WTC11 (cell line): ENCODE results near the gene HDAC3. TPM values are rescaled to one million over a fixed set of nuclear protein-coding genes. Genes with fewer than 3 reads are reported as not detected.

ENCODE experiments used
- ATAC-seq: fragments of 200-7000 bp; cut with Tn5 transposase; 2 replicates; pipeline ENCODE4 v1.10.0; 2021; ENCODE audit warnings: mild to moderate bottlenecking, moderate library complexity
- CTCF ChIA-PET: fragments of 300-600 bp; sonication (Branson Sonifier 250); formaldehyde crosslinking; loops from one replicate; lab custom pipeline; 2021; ENCODE audit warnings: antibody characterized with exemption; lab: Charles Lee
- POLR2A ChIA-PET: fragments of 350-600 bp; sonication (Branson Sonifier 250); formaldehyde crosslinking; loops from one replicate; lab custom pipeline; 2021; ENCODE audit warnings: antibody characterized with exemption; lab: Charles Lee
- DNase-seq: peaks from one replicate; pipeline ENCODE4 v3.0.0; 2021; ENCODE audit warnings: low spot score
- H3K27ac Mint-ChIP-seq: 2 replicates; pipeline ENCODE4 v1.8.0; 2021; ENCODE audit warnings: mixed read lengths
- H3K27me3 Mint-ChIP-seq: 2 replicates; pipeline ENCODE4 v1.8.0; 2021; ENCODE audit warnings: low read depth, mild to moderate bottlenecking, moderate library complexity, mixed read lengths
- H3K36me3 Mint-ChIP-seq: 2 replicates; pipeline ENCODE4 v1.8.0; 2021; ENCODE audit warnings: mixed read lengths
- H3K4me1 Mint-ChIP-seq: 2 replicates; pipeline ENCODE4 v1.8.0; 2022; ENCODE audit warnings: mixed read lengths
- H3K4me3 Mint-ChIP-seq: 2 replicates; pipeline ENCODE4 v1.8.0; 2021; ENCODE audit warnings: mild to moderate bottlenecking, moderate library complexity, mixed read lengths
- H3K9me3 Mint-ChIP-seq: 2 replicates; pipeline ENCODE4 v1.8.0; 2021; ENCODE audit warnings: mixed read lengths
- ATF2 ChIP-seq: sonication (generic); formaldehyde crosslinking; IDR thresholded peaks from 2 replicates; pipeline ENCODE4 v1.8.1; 2022; ENCODE audit warnings: low read depth, missing genetic modification reagents, borderline replicate concordance
- ATF3 ChIP-seq: sonication (generic); formaldehyde crosslinking; conservative IDR thresholded peaks from 2 replicates; pipeline ENCODE4 v1.8.1; 2022; ENCODE audit warnings: mild to moderate bottlenecking, missing genetic modification reagents
- CREB1 ChIP-seq: sonication (generic); formaldehyde crosslinking; IDR thresholded peaks from 2 replicates; pipeline ENCODE4 v1.8.0; 2023; ENCODE audit warnings: mild to moderate bottlenecking, missing genetic modification reagents
- CREM ChIP-seq: sonication (generic); formaldehyde crosslinking; IDR thresholded peaks from 2 replicates; pipeline ENCODE4 v1.8.1; 2022; ENCODE audit warnings: mild to moderate bottlenecking, missing genetic modification reagents, moderate library complexity
- CTCF ChIP-seq: fragments of 200-600 bp; IDR thresholded peaks from 2 replicates; pipeline ENCODE4 v1.8.0; 2022; ENCODE audit warnings: antibody characterized with exemption
- ESRRA ChIP-seq: sonication (generic); formaldehyde crosslinking; IDR thresholded peaks from 2 replicates; pipeline ENCODE4 v1.8.1; 2022; ENCODE audit warnings: mild to moderate bottlenecking, missing genetic modification reagents, borderline replicate concordance
- FOXK1 ChIP-seq: sonication (generic); formaldehyde crosslinking; IDR thresholded peaks from 2 replicates; pipeline ENCODE4 v1.8.0; 2022; ENCODE audit warnings: mild to moderate bottlenecking, moderate library complexity, missing genetic modification reagents
- HMGA2 ChIP-seq: fragments of 250-450 bp; sonication (Bioruptor Pico); IDR thresholded peaks from 2 replicates; pipeline ENCODE4 v1.4.0; 2021; ENCODE audit warnings: mild to moderate bottlenecking, moderate library complexity
- IRF1 ChIP-seq: sonication (generic); formaldehyde crosslinking; IDR thresholded peaks from 2 replicates; pipeline ENCODE4 v1.8.0; 2023; ENCODE audit warnings: missing genetic modification reagents
- NR1H2 ChIP-seq: sonication (generic); formaldehyde crosslinking; IDR thresholded peaks from 2 replicates; pipeline ENCODE4 v1.9.0; 2021; ENCODE audit warnings: mild to moderate bottlenecking, moderate library complexity, missing genetic modification reagents
- NR2C2 ChIP-seq: sonication (generic); formaldehyde crosslinking; IDR thresholded peaks from 2 replicates; pipeline ENCODE4 v1.8.0; 2022; ENCODE audit warnings: mild to moderate bottlenecking, missing genetic modification reagents
- NR3C1 ChIP-seq: sonication (generic); formaldehyde crosslinking; conservative IDR thresholded peaks from 2 replicates; pipeline ENCODE4 v1.8.1; 2023; ENCODE audit warnings: low read depth, mild to moderate bottlenecking, missing genetic modification reagents
- SMAD3 ChIP-seq: sonication (generic); formaldehyde crosslinking; IDR thresholded peaks from 2 replicates; pipeline ENCODE4 v1.8.0; 2022; ENCODE audit warnings: missing genetic modification reagents, mild to moderate bottlenecking, borderline replicate concordance
- SMAD4 ChIP-seq: sonication (generic); formaldehyde crosslinking; IDR thresholded peaks from 2 replicates; pipeline ENCODE4 v1.8.0; 2022; ENCODE audit warnings: mild to moderate bottlenecking, missing genetic modification reagents
- USF1 ChIP-seq: sonication (generic); formaldehyde crosslinking; IDR thresholded peaks from 2 replicates; pipeline ENCODE4 v1.8.0; 2022; ENCODE audit warnings: mild to moderate bottlenecking, missing genetic modification reagents
- ZNF121 ChIP-seq: sonication (generic); formaldehyde crosslinking; IDR thresholded peaks from 2 replicates; pipeline ENCODE4 v1.8.0; 2023; ENCODE audit warnings: missing genetic modification reagents
- ZNF232 ChIP-seq: sonication (generic); formaldehyde crosslinking; IDR thresholded peaks from 2 replicates; pipeline ENCODE4 v1.8.0; 2022; ENCODE audit warnings: mild to moderate bottlenecking, missing genetic modification reagents
- ZNF416 ChIP-seq: fragments of 250-450 bp; sonication (Bioruptor Pico); IDR thresholded peaks from 2 replicates; pipeline ENCODE4 v1.9.0; 2021; ENCODE audit warnings: mild to moderate bottlenecking, inconsistent platforms
- ZNF423 ChIP-seq: fragments of 250-450 bp; sonication (Bioruptor Pico); IDR thresholded peaks from 2 replicates; pipeline ENCODE4 v2.1.2; 2022; ENCODE audit warnings: mild to moderate bottlenecking, moderate library complexity
- ZNF425 ChIP-seq: fragments of 250-450 bp; sonication (Bioruptor Pico); conservative IDR thresholded peaks from 2 replicates; pipeline ENCODE4 v1.9.0; 2021; ENCODE audit warnings: mild to moderate bottlenecking
- total RNA-seq: library from RNA; stranded (reverse); gene quantifications from 3 replicates; pipeline ENCODE4 v1.2.3, GENCODE V29; 2021
- TF ChIP-seq, protein P1 (sequence below): sonication (generic); formaldehyde crosslinking; IDR thresholded peaks from 2 replicates; pipeline ENCODE4 v1.8.0; 2023; ENCODE audit warnings: mild to moderate bottlenecking, missing genetic modification reagents
- TF ChIP-seq, protein P2 (sequence below): sonication (generic); formaldehyde crosslinking; IDR thresholded peaks from 2 replicates; pipeline ENCODE4 v1.8.0; 2023; ENCODE audit warnings: missing genetic modification reagents, mild to moderate bottlenecking, borderline replicate concordance

The HDAC3 gene
- total RNA-seq, 1 experiment from 2014 or later = 96.2 TPM

- Mint-ChIP-seq H3K27me3 (no peaks in the 10 kb centered on the region), H3K4me1 (peaks cover 12% of the 10 kb centered on the region), H3K36me3 (peaks cover 48% of the 10 kb centered on the region), H3K4me3 (no peak overlapping the region), H3K9me3 (no peaks in the 10 kb centered on the region)
- CTCF ChIA-PET = interaction anchor here (1.1 to 2.2 kb wide), 5 partner anchors 14 to 60 kb away, joined by 3 to 16 read pairs (median 4); partner anchors contain the start of genes HDAC3 and RELL2
- TF ChIP-seq ZNF423 (CRISPR knock-in tag) (no peak), USF1 (CRISPR knock-in tag) (no peak), CREB1 (CRISPR knock-in tag) (no peak), NR3C1 (no peak), HMGA2 (no peak), FOXK1 (no peak), ZNF416 (no peak), ZNF425 (CRISPR knock-in tag) (no peak), ATF2 (CRISPR knock-in tag) (no peak)
- TF ChIP-seq, all 79 proteins: peak for 0
- ATAC-seq (no peak; the same call in 1 of the 2 replicates), DNase-seq (no peak)
- peak overlapping the region; percentile 78 for H3K27ac Mint-ChIP-seq
- POLR2A ChIA-PET = interaction anchor here (0.7 to 1.0 kb wide), 2 partner anchors 32 to 258 kb away, joined by 3 to 6 read pairs; no protein-coding TSS in a partner anchor
These were observed 13.0 kb downstream of the HDAC3 start for GRCh38 chr5:141623611-141624010.

DNA sequence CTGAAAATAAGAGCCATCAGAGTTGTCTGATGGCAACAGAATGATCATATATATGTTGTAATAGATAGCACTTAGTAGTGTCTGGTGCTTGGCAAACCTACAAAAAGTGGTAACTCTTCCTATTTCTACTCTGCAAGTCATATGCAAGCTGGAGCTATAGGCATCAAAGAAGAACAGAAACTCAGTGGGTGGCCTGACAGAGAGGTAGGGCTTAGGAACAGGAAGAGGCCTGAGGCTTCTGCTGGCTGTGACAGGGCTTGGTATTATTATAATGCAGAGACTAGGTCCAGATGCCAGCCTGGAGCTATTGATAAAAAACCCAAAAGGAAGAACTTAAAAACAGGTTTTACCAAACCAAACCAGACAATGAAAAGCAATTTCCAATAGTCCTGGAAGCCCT lies 13.5 kb downstream of the HDAC3 start:
- ChIA-PET POLR2A (no interaction called here), CTCF (interaction anchor here (1.1 to 2.2 kb wide), 4 partner anchors 14 to 46 kb away, joined by 3 to 16 read pairs (median 4); partner anchors contain the start of genes HDAC3 and RELL2)
- Mint-ChIP-seq H3K4me1 (peaks cover 12% of the 10 kb centered on the region), H3K36me3 (peaks cover 44% of the 10 kb centered on the region), H3K4me3 (no peak overlapping the region), H3K27me3 (no peaks in the 10 kb centered on the region; the same call in 1 of the 2 replicates), H3K9me3 (no peaks in the 10 kb centered on the region), H3K27ac (peak overlapping the region; percentile 78)
- DNase-seq = no peak
- ATAC-seq = peak; percentile 17; the same call in 1 of the 2 replicates
- TF ChIP-seq, protein P1, sequence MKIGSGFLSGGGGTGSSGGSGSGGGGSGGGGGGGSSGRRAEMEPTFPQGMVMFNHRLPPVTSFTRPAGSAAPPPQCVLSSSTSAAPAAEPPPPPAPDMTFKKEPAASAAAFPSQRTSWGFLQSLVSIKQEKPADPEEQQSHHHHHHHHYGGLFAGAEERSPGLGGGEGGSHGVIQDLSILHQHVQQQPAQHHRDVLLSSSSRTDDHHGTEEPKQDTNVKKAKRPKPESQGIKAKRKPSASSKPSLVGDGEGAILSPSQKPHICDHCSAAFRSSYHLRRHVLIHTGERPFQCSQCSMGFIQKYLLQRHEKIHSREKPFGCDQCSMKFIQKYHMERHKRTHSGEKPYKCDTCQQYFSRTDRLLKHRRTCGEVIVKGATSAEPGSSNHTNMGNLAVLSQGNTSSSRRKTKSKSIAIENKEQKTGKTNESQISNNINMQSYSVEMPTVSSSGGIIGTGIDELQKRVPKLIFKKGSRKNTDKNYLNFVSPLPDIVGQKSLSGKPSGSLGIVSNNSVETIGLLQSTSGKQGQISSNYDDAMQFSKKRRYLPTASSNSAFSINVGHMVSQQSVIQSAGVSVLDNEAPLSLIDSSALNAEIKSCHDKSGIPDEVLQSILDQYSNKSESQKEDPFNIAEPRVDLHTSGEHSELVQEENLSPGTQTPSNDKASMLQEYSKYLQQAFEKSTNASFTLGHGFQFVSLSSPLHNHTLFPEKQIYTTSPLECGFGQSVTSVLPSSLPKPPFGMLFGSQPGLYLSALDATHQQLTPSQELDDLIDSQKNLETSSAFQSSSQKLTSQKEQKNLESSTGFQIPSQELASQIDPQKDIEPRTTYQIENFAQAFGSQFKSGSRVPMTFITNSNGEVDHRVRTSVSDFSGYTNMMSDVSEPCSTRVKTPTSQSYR (CRISPR knock-in tag) = no peak
- TF ChIP-seq CTCF (no peak), ATF3 (CRISPR knock-in tag) (no peak), NR2C2 (no peak), CREM (CRISPR knock-in tag) (no peak), IRF1 (CRISPR knock-in tag) (no peak), ESRRA (no peak), SMAD3 (CRISPR knock-in tag) (no peak), ZNF232 (CRISPR knock-in tag) (no peak), NR1H2 (CRISPR knock-in tag) (no peak), ZNF121 (CRISPR knock-in tag) (no peak), SMAD4 (no peak)
- TF ChIP-seq, protein P2, sequence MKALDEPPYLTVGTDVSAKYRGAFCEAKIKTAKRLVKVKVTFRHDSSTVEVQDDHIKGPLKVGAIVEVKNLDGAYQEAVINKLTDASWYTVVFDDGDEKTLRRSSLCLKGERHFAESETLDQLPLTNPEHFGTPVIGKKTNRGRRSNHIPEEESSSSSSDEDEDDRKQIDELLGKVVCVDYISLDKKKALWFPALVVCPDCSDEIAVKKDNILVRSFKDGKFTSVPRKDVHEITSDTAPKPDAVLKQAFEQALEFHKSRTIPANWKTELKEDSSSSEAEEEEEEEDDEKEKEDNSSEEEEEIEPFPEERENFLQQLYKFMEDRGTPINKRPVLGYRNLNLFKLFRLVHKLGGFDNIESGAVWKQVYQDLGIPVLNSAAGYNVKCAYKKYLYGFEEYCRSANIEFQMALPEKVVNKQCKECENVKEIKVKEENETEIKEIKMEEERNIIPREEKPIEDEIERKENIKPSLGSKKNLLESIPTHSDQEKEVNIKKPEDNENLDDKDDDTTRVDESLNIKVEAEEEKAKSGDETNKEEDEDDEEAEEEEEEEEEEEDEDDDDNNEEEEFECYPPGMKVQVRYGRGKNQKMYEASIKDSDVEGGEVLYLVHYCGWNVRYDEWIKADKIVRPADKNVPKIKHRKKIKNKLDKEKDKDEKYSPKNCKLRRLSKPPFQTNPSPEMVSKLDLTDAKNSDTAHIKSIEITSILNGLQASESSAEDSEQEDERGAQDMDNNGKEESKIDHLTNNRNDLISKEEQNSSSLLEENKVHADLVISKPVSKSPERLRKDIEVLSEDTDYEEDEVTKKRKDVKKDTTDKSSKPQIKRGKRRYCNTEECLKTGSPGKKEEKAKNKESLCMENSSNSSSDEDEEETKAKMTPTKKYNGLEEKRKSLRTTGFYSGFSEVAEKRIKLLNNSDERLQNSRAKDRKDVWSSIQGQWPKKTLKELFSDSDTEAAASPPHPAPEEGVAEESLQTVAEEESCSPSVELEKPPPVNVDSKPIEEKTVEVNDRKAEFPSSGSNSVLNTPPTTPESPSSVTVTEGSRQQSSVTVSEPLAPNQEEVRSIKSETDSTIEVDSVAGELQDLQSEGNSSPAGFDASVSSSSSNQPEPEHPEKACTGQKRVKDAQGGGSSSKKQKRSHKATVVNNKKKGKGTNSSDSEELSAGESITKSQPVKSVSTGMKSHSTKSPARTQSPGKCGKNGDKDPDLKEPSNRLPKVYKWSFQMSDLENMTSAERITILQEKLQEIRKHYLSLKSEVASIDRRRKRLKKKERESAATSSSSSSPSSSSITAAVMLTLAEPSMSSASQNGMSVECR (CRISPR knock-in tag) = no peak
